C1 segment of cervical spinal cord (tissue), 14 donors: ENCODE data around the gene KLHL25.

Experiments used
- DNase-seq, 14 donors: peaks; one replicate each; lab custom pipeline; 2025; lab: John Stamatoyannopoulos, UW

Gene KLHL25

GRCh38 chr15:85717212-85717611 is 77.5 kb downstream of the KLHL25 start:
- no peak for DNase-seq

- no peak for DNase-seq
Measured at GRCh38 chr15:85716261-85716660, 78.5 kb downstream of the KLHL25 start.

GRCh38 chr15:85711580-85712192 is 83.0 kb downstream of the KLHL25 start:
- no peak for DNase-seq

GRCh38 chr15:85710340-85710842 is 84.3 kb downstream of the KLHL25 start:
- no peak for DNase-seq
